IMR-90 (cell line): ENCODE data around the gene PACS1. TPM values are rescaled to one million over a fixed set of nuclear protein-coding genes. Genes with fewer than 3 reads are reported as not detected.

Experiments
- ATAC-seq: fragments of 200-7000 bp; cut with Tn5 transposase; 2 replicates; pipeline ENCODE4 v1.9.1; 2020; ENCODE audit warnings: low read depth, mild to moderate bottlenecking, moderate library complexity
- BruUV-seq: library from RNA; stranded (reverse); fragments of 400-500 nt; replicated peaks from 2 replicates; lab custom pipeline; 2021; lab: Mats Ljungman, UMichigan
- CTCF ChIA-PET: fragments of 300-600 bp; formaldehyde crosslinking; extraction: SDS; loops from one replicate; lab custom pipeline; 2021; ENCODE audit warnings: antibody characterized with exemption; lab: Yijun Ruan, JAX
- POLR2A ChIA-PET: fragments of 300-600 bp; sonication (Branson Sonifier 250); formaldehyde crosslinking; loops from one replicate; lab custom pipeline; 2022; ENCODE audit warnings: antibody characterized with exemption; ENCODE audit not compliant: unreplicated experiment; lab: Charles Lee
- DNase-seq: peaks from one replicate; pipeline ENCODE4 v3.0.0; 2013
- H2AFZ ChIP-seq: replicated peaks from 2 replicates; pipeline ENCODE3; 2013; ENCODE audit warnings: low read length, mild to moderate bottlenecking; ENCODE audit not compliant: poor library complexity
- H2AK5ac ChIP-seq: 2 replicates; pipeline ENCODE4 v1.6.1; 2013; ENCODE audit warnings: low read depth, low read length, inconsistent platforms
- H2AK9ac ChIP-seq: replicated peaks from 2 replicates; pipeline ENCODE3; 2013; ENCODE audit warnings: mild to moderate bottlenecking, low read depth, low read length, moderate library complexity; ENCODE audit not compliant: poor library complexity
- H2BK120ac ChIP-seq: 2 replicates; pipeline ENCODE4 v1.6.1; 2013; ENCODE audit warnings: low read depth, low read length, inconsistent platforms
- H2BK15ac ChIP-seq: 3 replicates; pipeline ENCODE4 v1.6.1; 2013; ENCODE audit warnings: low read depth, low read length, inconsistent platforms
- H2BK20ac ChIP-seq: 2 replicates; pipeline ENCODE4 v1.6.1; 2013; ENCODE audit warnings: low read depth, mild to moderate bottlenecking, inconsistent platforms, low read length, moderate library complexity
- H2BK5ac ChIP-seq: 2 replicates; pipeline ENCODE4 v1.6.1; 2013; ENCODE audit warnings: mild to moderate bottlenecking, low read depth, low read length, inconsistent platforms; ENCODE audit not compliant: poor library complexity, severe bottlenecking
- H3K14ac ChIP-seq: replicated peaks from 2 replicates; pipeline ENCODE4 v1.6.1; 2013; ENCODE audit warnings: low read depth, low read length, inconsistent platforms
- H3K18ac ChIP-seq: 2 replicates; pipeline ENCODE4 v1.6.1; 2013; ENCODE audit warnings: low read depth, low read length, control low read depth
- H3K23ac ChIP-seq: 2 replicates; pipeline ENCODE4 v1.6.1; 2013; ENCODE audit warnings: low read depth, low read length, inconsistent platforms
- H3K27ac ChIP-seq: 2 replicates; pipeline ENCODE4 v1.5.1; 2013; ENCODE audit warnings: mild to moderate bottlenecking, control low read depth, low read length; ENCODE audit not compliant: insufficient read depth
- H3K27me3 ChIP-seq: 2 replicates; pipeline ENCODE4 v1.6.1; 2013; ENCODE audit warnings: low read length; ENCODE audit not compliant: control insufficient read depth, insufficient read depth
- H3K36me3 ChIP-seq: 2 replicates; pipeline ENCODE4 v1.6.1; 2013; ENCODE audit warnings: low read length, mixed read lengths; ENCODE audit not compliant: control insufficient read depth, insufficient read depth
- H3K4ac ChIP-seq: 2 replicates; pipeline ENCODE4 v1.6.1; 2013; ENCODE audit warnings: low read depth, low read length, inconsistent platforms
- H3K4me1 ChIP-seq: 2 replicates; pipeline ENCODE4 v1.6.1; 2013; ENCODE audit warnings: low read length, mixed read lengths; ENCODE audit not compliant: control insufficient read depth, insufficient read depth
- H3K4me2 ChIP-seq: 2 replicates; pipeline ENCODE4 v1.6.1; 2013; ENCODE audit warnings: low read depth, mild to moderate bottlenecking, control low read depth, low read length, moderate library complexity
- H3K4me3 ChIP-seq: 2 replicates; pipeline ENCODE4 v1.5.1; 2013; ENCODE audit warnings: low read depth, mild to moderate bottlenecking, control low read depth, low read length, moderate library complexity; ENCODE audit not compliant: insufficient read depth
- H3K56ac ChIP-seq: 2 replicates; pipeline ENCODE4 v1.6.1; 2013; ENCODE audit warnings: low read length, inconsistent platforms; ENCODE audit not compliant: insufficient read depth; ENCODE audit errors: extremely low read depth
- H3K79me1 ChIP-seq, 2 experiments: 2 replicates each; pipeline ENCODE4 v1.6.1; 2013; ENCODE audit warnings: low read length in 2 of 2, inconsistent platforms in 1 of 2, low read depth in 1 of 2
- H3K9ac ChIP-seq: 2 replicates; pipeline ENCODE4 v1.6.1; 2013; ENCODE audit warnings: low read depth, low read length, control low read depth
- H3K9me1 ChIP-seq: 2 replicates; pipeline ENCODE4 v1.6.1; 2013; ENCODE audit warnings: low read length, inconsistent platforms; ENCODE audit not compliant: insufficient read depth
- H3K9me3 ChIP-seq: 2 replicates; pipeline ENCODE4 v1.6.1; 2013; ENCODE audit warnings: low read length; ENCODE audit not compliant: control insufficient read depth, insufficient read depth
- H4K20me1 ChIP-seq: 2 replicates; pipeline ENCODE4 v1.6.1; 2013; ENCODE audit warnings: low read length, inconsistent platforms; ENCODE audit not compliant: insufficient read depth
- H4K5ac ChIP-seq: 2 replicates; pipeline ENCODE4 v1.6.1; 2013; ENCODE audit warnings: mild to moderate bottlenecking, low read depth, low read length, control low read depth
- H4K8ac ChIP-seq, 2 experiments: 2 replicates each; pipeline ENCODE4 v1.6.1; 2013; ENCODE audit warnings: low read depth in 2 of 2, low read length in 2 of 2, control low read depth in 1 of 2, inconsistent platforms in 1 of 2
- H4K91ac ChIP-seq: 2 replicates; pipeline ENCODE4 v1.6.1; 2013; ENCODE audit warnings: low read depth, low read length, inconsistent platforms; ENCODE audit not compliant: insufficient read depth
- BHLHE40 ChIP-seq: fragments of 150-350 bp; IDR thresholded peaks from 2 replicates; pipeline ENCODE4 v1.6.1; 2016; ENCODE audit warnings: mild to moderate bottlenecking, low read depth, low read length
- CEBPB ChIP-seq: IDR thresholded peaks from 2 replicates; pipeline ENCODE4 v1.6.1; 2012; ENCODE audit warnings: low read depth, low read length, improper control_type of control experiment
- CHD1 ChIP-seq: IDR thresholded peaks from 2 replicates; pipeline ENCODE4 v1.6.1; 2012; ENCODE audit warnings: low read depth, low read length, improper control_type of control experiment
- FOS ChIP-seq: fragments of 150-350 bp; IDR thresholded peaks from 2 replicates; pipeline ENCODE4 v1.6.1; 2016; ENCODE audit warnings: low read depth, low read length
- MAFK ChIP-seq: IDR thresholded peaks from 2 replicates; pipeline ENCODE4 v1.6.1; 2012; ENCODE audit warnings: low read depth, low read length, improper control_type of control experiment
- MAZ ChIP-seq: IDR thresholded peaks from 2 replicates; pipeline ENCODE4 v1.6.1; 2012; ENCODE audit warnings: low read depth, mild to moderate bottlenecking, low read length, improper control_type of control experiment, moderate library complexity, borderline replicate concordance
- MXI1 ChIP-seq: IDR thresholded peaks from 2 replicates; pipeline ENCODE4 v1.6.1; 2012; ENCODE audit warnings: low read depth, mild to moderate bottlenecking, low read length, moderate library complexity, borderline replicate concordance
- NFE2L2 ChIP-seq: fragments of 150-350 bp; IDR thresholded peaks from 2 replicates; pipeline ENCODE4 v1.6.1; 2016; ENCODE audit warnings: low read depth, mild to moderate bottlenecking, low read length
- POLR2A ChIP-seq: IDR thresholded peaks from 2 replicates; pipeline ENCODE4 v1.6.1; 2012; ENCODE audit warnings: mild to moderate bottlenecking, low read depth, low read length
- RAD21 ChIP-seq: IDR thresholded peaks from 2 replicates; pipeline ENCODE4 v1.6.1; 2012; ENCODE audit warnings: low read length, improper control_type of control experiment
- RCOR1 ChIP-seq: IDR thresholded peaks from 2 replicates; pipeline ENCODE4 v1.6.1; 2012; ENCODE audit warnings: mild to moderate bottlenecking, low read length, improper control_type of control experiment; ENCODE audit not compliant: insufficient replicate concordance
- RFX5 ChIP-seq: IDR thresholded peaks from 2 replicates; pipeline ENCODE4 v1.8.0; 2012; ENCODE audit warnings: low read depth, mild to moderate bottlenecking, low read length, moderate library complexity
- whole genome bisulfite sequencing, 2 experiments: methylation state at CpG; one replicate each; pipeline versions ENCODE4 v1.1.5 to v1.1.7; 2013; ENCODE audit warnings: missing lambda C conversion rate in 2 of 2; ENCODE audit not compliant: insufficient read length in 1 of 2; ENCODE audit errors: extremely low coverage in 2 of 2; 5-methylcytosine and 5-hydroxymethylcytosine counted together
- dilution Hi-C: fragments of 300-500 bp; cut with HindIII; formaldehyde crosslinking; loops from one replicate; pipeline ENCODE4 v1.14.3; 2018; ENCODE audit warnings: low sequenced_read_pairs; ENCODE audit not compliant: unreplicated experiment
- in situ Hi-C: fragments of 300-500 bp; cut with MboI; formaldehyde crosslinking; loops from 3 replicates; pipeline ENCODE4 v1.14.3; 2019; ENCODE audit warnings: low sequenced_read_pairs, inconsistent platforms, mixed read lengths
- intact Hi-C: fragments of 100-400 bp; cut with micrococcal nuclease; formaldehyde crosslinking; loops from 2 replicates; pipeline ENCODE4 v1.10.0; 2022
- polyA plus RNA-seq, 3 experiments: library from polyadenylated mRNA; depleted of rRNA; stranded (reverse); fragments of >200 nt; gene quantifications; 2 replicates each; pipeline ENCODE4 v1.2.3, GENCODE V29; 2012; ENCODE audit warnings: low replicate concordance in 1 of 3
- total RNA-seq: library from RNA; depleted of rRNA; stranded (reverse); fragments of >200 nt; gene quantifications from 2 replicates; pipeline ENCODE4 v1.2.3, GENCODE V29; 2012
- TF ChIP-seq, protein P1 (sequence below): fragments of 150-350 bp; IDR thresholded peaks from 2 replicates; pipeline ENCODE4 v1.6.1; 2017; ENCODE audit warnings: mild to moderate bottlenecking, antibody characterized with exemption, low read length, low read depth
- TF ChIP-seq, protein P2 (sequence below): conservative IDR thresholded peaks from 2 replicates; pipeline ENCODE4 v1.5.1; 2012; ENCODE audit warnings: mild to moderate bottlenecking, low read depth, low read length, improper control_type of control experiment
- TF ChIP-seq, protein P3 (sequence below): fragments of 150-350 bp; IDR thresholded peaks from 2 replicates; pipeline ENCODE4 v1.6.1; 2016; ENCODE audit warnings: low read depth, mild to moderate bottlenecking, low read length, moderate library complexity, borderline replicate concordance

Gene PACS1
- total and polyA plus RNA-seq, 2 of the 4 experiments (the other 2 are of a cell fraction) = 7.3 to 32.0 TPM

DNA sequence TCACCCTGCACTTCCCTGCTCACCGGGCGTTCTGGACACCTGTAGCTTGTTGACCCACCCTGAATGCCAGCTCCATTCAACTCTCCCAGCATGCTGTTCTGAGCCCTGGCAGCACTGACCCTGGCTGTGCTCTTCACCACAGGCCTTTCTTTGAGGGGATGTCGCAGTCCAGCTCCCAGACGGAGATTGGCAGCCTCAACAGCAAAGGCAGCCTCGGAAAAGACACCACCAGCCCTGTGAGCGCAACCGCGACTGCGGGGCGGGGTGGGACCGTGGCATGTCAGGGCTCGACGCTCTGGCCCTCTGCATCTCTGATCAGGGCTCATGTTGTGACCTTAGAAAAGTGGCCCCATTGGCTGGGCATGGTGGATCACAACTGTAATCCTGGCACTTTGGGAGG lies 150.9 kb downstream of the PACS1 start:
- no peak overlapping the region for H3K27ac ChIP-seq
- no peak overlapping the region for H2BK20ac ChIP-seq
- no peak overlapping the region for H4K8ac ChIP-seq
- H2BK15ac ChIP-seq = no peak overlapping the region
- no peaks in the 10 kb centered on the region for H3K4me1 ChIP-seq
- ChIA-PET CTCF (interaction anchor here (0.6 to 1.3 kb wide), 2 partner anchors 127 to 154 kb away, joined by 4 to 8 read pairs; no protein-coding TSS in a partner anchor), POLR2A (no interaction called here)
- H2AK5ac ChIP-seq = no peak overlapping the region
- H3K4me2 ChIP-seq = no peak overlapping the region
- intact Hi-C loops (no loop called here), in situ Hi-C loops (no loop called here), dilution Hi-C loops (no loop called here)
- H3K14ac ChIP-seq = no peak overlapping the region
- 95% methylated on average over 11 of the region's 13 CpGs; no CpG with 5 or more reads in 1 of the 2 experiments for WGBS, 2 experiments
- H3K9me3 ChIP-seq = no peaks in the 10 kb centered on the region
- H3K56ac ChIP-seq = no peak overlapping the region
- no peak overlapping the region for H2BK120ac ChIP-seq
- peaks cover 53% of the 10 kb centered on the region for H3K36me3 ChIP-seq
- no peak overlapping the region for H3K23ac ChIP-seq
- BruUV-seq = no TSS peak
- H3K18ac ChIP-seq = no peak overlapping the region
- H4K20me1 ChIP-seq = peaks cover 7% of the 10 kb centered on the region
- H3K4me3 ChIP-seq = no peak overlapping the region
- no peak overlapping the region for H2AK9ac ChIP-seq
- H3K9me1 ChIP-seq = peaks cover 3% of the 10 kb centered on the region; the same call in 1 of the 2 replicates
- H3K79me1 ChIP-seq = peaks cover 0 to 3% of the 10 kb centered on the region in 2 experiments; a peak in 1 of 4 replicates
- H3K9ac ChIP-seq = no peak overlapping the region
- no peaks in the 10 kb centered on the region for H3K27me3 ChIP-seq
- DNase-seq = no peak
- ATAC-seq = no peak
- no peak overlapping the region for H2BK5ac ChIP-seq
- H4K91ac ChIP-seq = no peak overlapping the region
- no peak overlapping the region for H4K5ac ChIP-seq
- no peak overlapping the region for H3K4ac ChIP-seq
- no peak for TF ChIP-seq MAZ
- TF ChIP-seq RCOR1 = no peak
- no peak for TF ChIP-seq NFE2L2
- TF ChIP-seq MXI1 = no peak
- TF ChIP-seq RAD21 = no peak
- TF ChIP-seq, protein P1, sequence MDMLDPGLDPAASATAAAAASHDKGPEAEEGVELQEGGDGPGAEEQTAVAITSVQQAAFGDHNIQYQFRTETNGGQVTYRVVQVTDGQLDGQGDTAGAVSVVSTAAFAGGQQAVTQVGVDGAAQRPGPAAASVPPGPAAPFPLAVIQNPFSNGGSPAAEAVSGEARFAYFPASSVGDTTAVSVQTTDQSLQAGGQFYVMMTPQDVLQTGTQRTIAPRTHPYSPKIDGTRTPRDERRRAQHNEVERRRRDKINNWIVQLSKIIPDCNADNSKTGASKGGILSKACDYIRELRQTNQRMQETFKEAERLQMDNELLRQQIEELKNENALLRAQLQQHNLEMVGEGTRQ = no peak
- TF ChIP-seq BHLHE40 = no peak
- no peak for TF ChIP-seq RFX5
- TF ChIP-seq, protein P2, sequence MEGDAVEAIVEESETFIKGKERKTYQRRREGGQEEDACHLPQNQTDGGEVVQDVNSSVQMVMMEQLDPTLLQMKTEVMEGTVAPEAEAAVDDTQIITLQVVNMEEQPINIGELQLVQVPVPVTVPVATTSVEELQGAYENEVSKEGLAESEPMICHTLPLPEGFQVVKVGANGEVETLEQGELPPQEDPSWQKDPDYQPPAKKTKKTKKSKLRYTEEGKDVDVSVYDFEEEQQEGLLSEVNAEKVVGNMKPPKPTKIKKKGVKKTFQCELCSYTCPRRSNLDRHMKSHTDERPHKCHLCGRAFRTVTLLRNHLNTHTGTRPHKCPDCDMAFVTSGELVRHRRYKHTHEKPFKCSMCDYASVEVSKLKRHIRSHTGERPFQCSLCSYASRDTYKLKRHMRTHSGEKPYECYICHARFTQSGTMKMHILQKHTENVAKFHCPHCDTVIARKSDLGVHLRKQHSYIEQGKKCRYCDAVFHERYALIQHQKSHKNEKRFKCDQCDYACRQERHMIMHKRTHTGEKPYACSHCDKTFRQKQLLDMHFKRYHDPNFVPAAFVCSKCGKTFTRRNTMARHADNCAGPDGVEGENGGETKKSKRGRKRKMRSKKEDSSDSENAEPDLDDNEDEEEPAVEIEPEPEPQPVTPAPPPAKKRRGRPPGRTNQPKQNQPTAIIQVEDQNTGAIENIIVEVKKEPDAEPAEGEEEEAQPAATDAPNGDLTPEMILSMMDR = no peak
- TF ChIP-seq MAFK = no peak
- TF ChIP-seq CHD1 = no peak
- no peak for TF ChIP-seq FOS
- TF ChIP-seq POLR2A = no peak
- TF ChIP-seq, protein P3, sequence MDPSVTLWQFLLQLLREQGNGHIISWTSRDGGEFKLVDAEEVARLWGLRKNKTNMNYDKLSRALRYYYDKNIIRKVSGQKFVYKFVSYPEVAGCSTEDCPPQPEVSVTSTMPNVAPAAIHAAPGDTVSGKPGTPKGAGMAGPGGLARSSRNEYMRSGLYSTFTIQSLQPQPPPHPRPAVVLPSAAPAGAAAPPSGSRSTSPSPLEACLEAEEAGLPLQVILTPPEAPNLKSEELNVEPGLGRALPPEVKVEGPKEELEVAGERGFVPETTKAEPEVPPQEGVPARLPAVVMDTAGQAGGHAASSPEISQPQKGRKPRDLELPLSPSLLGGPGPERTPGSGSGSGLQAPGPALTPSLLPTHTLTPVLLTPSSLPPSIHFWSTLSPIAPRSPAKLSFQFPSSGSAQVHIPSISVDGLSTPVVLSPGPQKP = no peak
- TF ChIP-seq CEBPB = no peak
- no peak overlapping the region for H2AFZ ChIP-seq
